Hypothalamus (tissue), 51 donors: ENCODE measurements around the gene PGBD2.
"Not testable (repeated sequence)": the region's sequence is repeated elsewhere in the genome, so short reads cannot be mapped to it uniquely, and the experiment has no call there.

Experiments
- DNase-seq, 51 donors: peaks; one replicate each; lab custom pipeline; 2025; lab: John Stamatoyannopoulos, UW

Gene PGBD2

DNA sequence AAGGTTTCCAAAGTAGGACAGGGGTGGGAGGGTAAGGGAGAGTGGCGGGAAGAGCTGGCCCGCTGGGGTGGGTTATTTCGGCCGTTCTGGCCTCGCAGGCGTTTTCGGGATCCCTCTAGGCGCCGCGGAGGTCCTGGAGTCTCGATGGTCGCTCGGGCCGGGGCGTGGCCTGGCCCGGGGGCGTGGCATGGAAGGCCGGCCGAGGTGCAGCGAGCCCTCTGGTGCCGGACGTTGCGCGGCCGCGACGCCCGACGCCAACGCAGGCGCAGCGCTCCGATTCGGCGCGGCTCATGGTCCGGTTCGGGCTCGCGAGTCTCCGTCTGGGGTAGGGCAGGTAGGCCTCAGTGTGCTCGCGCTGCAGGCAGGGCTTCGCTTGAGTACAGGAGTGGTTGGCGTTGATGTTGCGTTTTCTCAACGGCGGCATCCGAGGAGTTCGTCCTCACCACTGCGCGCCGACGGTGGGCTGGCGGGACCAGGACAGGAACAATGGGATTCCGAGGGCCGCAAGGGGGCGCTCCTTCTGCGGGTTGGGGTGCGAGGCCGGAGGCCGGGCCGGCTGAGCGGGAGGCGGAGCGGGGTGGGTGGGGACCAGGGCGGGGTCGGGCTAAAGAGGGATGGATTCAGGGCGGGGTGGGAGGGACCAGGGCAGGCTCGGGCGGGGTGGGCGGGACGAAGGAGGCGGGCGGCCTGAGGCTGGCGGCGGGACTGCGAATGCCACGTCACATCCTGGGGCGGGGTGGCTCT lies at the start of gene PGBD2:
Gene PGBD2 (plus strand): TSS at position 227 of the 744 bp plus-strand sequence. CDS start 7,628 bp downstream, outside the sequence.
- peak; percentile 77 to 100 (median 92) for DNase-seq

DNA sequence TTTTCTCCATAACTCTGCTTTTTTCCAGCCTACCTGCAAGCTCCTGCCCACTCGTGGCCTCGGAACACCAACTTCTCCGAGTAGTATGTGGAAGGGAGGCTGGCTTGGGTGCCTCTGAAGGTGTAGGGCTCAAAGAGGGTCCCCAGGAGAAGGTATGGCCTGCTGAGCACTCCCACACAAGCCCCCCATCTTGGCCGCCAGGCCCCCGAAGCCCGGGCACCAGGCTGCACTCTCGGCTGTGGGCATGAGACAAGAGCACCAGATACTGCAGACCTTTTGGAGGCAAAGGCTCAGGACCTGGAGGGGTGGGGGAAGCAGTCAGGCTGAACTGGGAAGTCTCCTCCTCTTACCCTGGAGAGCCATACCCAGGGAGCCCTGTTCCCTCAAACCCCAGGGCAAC lies 48.8 kb upstream of the PGBD2 start:
- no peak for DNase-seq

GRCh38 chr1:248857749-248858095 lies 48.3 kb upstream of the PGBD2 start:
- DNase-seq: no peak

GRCh38 chr1:248858096-248858890 lies 47.7 kb upstream of the PGBD2 start:
- peak in 28 of 51 donors; percentile 15 to 92 (median 42) for DNase-seq

DNA sequence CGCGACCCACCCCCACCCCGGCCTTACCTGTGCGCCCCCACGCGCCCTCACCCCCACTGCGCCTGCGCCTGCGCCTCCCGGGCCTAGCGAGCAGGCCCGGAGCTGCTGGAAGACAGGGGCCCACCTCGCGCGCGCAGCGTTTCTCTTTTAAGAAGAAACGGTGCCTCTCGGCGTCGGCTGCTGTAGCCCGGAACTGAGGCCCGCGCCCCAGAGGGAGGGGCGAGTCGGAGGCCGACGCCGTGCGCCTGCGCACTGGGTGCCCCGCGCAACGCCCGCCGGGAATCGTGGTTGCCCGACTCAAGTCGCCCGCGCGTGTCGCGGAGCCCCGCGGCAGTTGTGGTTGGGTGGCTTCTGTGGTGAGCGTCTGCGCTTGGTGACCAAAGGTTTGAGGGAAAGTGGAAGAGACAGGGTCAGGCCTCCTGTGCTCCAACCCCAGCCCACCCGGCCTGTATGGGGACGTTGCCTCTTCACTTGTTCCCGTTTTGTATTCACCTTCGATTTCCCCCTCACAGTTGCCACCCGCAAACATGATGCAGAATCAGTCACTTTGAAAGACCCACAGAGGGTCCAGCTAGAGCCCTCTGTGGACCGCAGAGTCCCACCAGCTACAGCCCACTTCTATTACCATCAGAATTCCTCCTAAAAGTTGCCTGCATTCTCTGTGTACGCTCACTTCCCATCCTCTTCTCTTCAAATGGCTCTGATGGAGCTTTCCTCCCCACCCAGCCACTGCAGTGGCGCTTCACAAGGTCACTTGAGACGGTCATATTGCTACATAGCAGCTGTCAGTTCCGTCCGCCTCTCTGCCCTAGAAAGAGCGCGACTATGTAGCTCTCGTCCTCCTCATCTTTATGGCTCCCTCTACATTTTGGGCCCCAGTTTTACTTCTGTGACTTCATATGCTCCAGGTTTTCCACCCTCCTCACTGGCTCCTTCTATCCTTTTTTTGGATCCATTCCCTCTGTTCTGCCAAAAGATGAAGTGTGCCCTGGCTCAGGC lies 46.8 kb upstream of the PGBD2 start, which contains the start of gene ZNF692:
Gene ZNF692 (minus strand): TSS at position 195 of the 999 bp plus-strand sequence. CDS start 776 bp downstream, outside the sequence.
- peak; percentile 80 to 98 (median 93) for DNase-seq

- DNase-seq: no peak
Observed at GRCh38 chr1:248860007-248860406, 46.0 kb upstream of the PGBD2 start.

DNA sequence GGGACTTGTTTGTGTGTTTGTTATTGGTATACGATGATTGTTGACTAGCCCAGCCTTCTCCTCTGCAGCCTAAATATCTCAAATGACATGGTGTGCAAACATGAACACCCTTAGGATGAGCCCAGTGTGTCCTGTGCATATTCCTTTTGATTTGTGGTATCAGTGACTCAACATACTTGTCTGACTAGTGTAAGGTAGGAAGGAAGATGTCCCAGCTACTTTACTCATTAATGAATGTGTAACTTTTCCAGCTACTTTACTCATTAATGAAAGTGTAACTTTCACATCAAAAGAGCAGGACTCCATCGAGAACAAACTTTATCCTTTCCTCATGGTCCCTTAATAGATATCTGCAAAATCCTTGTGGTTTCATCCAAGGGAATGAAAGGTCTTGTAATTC lies 44.4 kb upstream of the PGBD2 start:
- DNase-seq: no peak

DNA sequence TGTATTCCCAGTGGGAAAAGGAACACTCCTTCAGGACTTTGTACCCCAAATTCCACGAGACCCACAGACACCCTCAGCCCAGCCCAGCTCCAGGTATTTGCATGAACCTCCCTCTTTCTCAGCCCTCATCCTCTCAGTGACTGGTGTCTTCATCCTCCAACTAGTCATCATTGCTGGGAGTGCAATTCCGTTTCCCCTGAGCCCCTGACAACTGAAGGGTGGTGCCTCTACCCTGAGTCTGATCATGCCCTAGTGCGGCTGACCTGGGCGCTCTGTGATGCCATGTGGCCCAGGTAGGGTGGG lies 43.4 kb upstream of the PGBD2 start:
- no peak for DNase-seq

DNA sequence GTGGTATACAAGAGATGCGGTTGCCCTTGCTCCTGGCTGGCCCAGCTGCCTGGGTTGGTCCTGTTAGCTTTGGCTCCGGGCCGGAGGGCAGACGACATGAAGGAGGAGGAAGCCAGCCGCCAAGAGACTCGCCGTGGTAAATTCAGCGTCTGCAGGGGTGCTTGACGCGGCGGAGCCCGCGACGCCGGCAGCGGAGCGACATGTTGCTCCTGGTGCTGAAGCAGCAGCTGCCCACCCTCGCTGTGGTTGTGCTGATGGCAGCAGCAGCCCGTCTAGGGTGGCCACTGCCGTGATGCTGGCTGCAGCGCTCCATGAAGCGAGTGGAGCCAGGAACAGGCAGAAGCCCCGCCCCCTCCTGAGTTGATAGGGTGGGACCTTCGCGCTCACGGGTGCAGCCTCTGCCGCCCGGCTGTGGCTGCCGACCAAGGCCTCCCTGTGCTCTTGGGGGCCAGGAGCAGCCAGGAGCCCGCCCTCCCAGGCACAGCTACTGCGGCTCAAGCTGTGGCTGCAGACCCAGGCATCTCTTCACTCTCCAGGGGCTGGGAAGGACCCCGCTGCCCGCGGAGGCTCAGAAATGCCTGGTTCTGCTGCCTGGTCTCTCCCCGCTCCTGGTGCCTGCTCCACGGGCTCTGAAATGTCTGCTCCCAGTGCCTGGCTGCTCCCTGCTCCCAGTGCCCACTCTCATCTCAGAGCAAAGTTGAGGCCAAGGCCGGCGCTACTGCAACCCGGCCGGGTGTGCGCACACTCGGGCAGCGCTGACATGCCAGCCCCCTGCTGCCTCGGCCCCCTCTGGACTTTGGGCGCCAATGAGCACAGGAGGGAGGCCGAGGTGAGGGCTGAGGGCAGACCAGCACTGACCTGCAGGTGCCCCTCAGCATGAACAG lies 42.8 kb upstream of the PGBD2 start:
- peak in 47 of 51 donors; percentile 24 to 84 (median 66) for DNase-seq

DNA sequence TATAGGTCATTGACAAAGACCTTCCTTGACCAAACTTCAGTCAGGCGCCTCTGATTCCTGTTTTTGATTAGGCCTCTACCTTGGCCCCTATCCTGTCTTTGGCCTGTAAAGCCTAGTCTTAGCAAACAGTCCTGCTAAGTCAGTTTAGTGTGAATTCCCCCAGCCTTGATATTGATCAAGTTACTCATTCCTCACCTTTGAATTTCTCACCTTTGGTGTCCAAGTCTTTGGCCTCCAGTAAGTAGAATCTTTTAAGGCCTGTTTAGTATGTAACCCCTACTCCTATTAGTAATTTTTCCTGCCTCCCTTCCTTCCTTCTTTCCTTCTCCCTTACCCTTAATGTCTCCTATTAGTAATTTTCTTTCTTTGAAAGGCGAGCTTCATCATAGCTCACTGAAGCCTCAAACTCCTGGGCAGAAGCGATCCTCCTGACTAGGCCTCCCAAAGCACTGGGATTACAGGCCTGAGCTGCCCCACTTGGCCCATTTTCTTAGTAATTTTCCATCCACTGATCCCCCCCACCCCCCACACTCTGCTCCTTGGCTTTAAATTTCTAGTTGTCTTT lies 34.1 kb upstream of the PGBD2 start:
- DNase-seq: no peak

GRCh38 chr1:248872752-248873408 lies 33.2 kb upstream of the PGBD2 start:
- peak in 24 of 51 donors; percentile 15 to 74 (median 40) for DNase-seq

- DNase-seq: peak; percentile 59 to 99 (median 91)
Observed at GRCh38 chr1:248873409-248873992, 32.5 kb upstream of the PGBD2 start.

- DNase-seq: peak in 42 of 51 donors; percentile 19 to 99 (median 64)
Observed at GRCh38 chr1:248873993-248874533, 32.0 kb upstream of the PGBD2 start.

GRCh38 chr1:248881261-248881660 lies 24.8 kb upstream of the PGBD2 start:
- no peak for DNase-seq

DNA sequence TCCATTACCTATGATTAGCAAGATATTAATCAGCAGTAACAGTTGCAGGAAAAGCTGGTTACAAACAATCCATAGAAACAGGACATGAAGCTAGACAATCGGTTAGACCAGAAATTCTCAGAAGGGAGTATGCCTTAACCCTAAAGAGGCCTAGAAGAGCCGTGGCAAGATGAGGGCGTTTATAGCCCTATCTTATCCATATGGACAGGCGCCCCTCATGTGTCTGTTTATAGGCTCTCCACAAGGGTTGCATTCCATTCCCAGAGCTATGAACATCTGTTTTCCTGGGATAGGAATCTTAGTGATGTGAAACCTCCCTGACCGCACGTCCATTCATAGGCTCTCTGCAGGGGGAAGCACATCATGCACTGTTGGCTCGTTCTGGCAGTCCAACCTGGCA lies 23.6 kb upstream of the PGBD2 start:
- not testable (repeated sequence) for DNase-seq

DNA sequence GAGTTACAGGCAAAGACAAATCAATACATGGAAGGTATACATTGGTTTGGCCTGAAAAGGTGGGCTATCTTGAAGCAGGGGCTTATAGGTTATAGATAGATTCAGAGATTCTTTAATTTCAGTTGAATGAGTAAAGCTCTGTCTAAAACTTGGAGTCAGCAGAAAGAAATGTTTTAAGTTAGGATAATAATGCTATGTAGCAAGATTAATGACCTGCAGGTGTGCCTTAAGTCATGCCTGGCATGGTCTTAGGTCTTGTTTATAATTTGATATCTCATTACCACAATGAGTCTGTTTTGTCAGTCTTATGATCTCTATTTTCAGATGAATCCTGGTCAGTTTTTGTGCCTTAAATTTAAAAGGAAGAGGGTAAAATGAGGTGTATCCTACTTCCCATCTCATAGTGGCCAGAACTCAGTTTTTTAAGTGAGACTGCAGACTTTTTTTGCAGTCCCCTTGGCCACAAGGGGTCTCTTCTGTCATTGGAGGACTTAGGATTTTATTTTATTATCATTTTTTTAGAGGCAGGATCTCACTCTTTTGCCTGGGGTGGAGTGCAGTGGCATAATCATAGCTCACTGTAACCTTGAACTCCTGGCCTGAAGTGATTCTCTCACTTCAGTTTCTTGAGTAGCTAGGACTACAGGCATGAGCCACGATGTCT lies 21.3 kb upstream of the PGBD2 start:
- DNase-seq: no peak

- no peak for DNase-seq
Observed at GRCh38 chr1:248885646-248886045, 20.4 kb upstream of the PGBD2 start.
